IPS DF 4.7 (cell line): Measurements from ENCODE around the gene SASH1.

Experiments used
- DNase-seq: peaks from one replicate; pipeline ENCODE4 v3.0.0-alpha.2; 2013; ENCODE audit warnings: low spot score; ENCODE audit errors: extremely low read depth

SASH1 gene

DNA sequence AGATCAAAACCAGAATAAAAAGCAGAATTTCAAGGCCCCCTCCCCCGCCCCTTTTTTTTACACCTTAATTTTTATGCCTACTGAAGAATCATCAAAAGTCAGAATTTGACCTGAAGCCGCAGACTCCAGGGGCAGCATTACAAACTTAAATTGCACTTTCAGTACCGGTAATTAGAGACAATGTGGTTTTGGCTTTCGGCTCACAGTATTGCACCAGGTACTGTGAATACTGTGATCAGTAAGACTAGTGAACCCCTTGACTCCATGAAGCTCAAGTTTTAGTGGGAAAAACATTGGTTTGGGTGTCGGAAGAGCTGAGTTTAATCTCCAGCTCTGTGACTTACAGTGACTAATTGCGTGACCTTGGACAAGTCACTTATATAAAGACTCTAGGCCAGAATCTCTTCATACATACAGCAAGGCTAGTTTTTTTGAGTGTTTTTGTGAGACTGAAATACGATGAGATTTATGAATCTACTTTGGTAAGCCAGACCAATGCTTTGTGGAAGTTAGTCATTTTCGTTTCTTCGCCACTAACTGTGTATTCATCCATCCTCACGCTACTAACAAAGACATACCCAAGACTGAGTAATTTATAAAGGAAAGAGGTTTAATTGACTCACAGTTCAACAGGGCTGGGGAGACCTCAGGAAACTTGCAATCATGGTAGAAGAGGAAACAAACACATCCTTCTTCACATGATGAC, 114.7 kb downstream of the SASH1 start:
- no peak for DNase-seq

DNA sequence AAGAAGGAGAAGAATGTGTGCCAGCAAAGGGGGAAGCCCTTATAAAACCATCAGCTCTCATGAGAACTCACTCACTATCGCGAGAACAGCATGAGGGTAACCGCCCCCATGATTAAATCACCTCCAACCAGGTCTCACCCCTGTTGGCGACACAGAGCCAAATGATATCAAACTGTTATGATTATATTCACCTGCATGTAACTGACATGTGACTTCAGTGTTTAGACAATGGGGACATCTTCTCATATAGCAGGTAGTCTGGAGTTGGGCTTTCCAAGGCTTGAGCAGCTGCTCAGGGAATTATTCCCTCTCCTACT, 115.2 kb downstream of the SASH1 start:
- DNase-seq: no peak

DNA sequence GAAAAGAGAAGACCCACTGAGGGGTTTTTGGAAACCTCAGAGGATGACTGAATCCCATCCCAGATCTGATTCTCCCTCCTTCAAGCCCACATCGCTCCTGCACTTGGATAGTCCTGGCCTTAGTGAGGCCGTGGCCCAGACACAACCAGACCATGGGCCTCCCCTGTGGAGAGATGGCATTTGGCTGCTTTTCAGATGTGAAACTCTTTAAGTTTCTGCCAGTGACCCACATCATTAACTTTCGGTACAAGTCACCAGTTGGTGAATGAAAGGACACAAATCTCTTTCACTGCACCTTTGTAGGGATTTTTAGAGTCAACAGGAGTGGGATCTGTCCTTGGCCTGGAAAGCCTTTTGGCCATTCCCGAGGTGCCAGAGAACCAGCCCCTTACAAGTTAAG, 116.6 kb downstream of the SASH1 start:
- no peak for DNase-seq

DNA sequence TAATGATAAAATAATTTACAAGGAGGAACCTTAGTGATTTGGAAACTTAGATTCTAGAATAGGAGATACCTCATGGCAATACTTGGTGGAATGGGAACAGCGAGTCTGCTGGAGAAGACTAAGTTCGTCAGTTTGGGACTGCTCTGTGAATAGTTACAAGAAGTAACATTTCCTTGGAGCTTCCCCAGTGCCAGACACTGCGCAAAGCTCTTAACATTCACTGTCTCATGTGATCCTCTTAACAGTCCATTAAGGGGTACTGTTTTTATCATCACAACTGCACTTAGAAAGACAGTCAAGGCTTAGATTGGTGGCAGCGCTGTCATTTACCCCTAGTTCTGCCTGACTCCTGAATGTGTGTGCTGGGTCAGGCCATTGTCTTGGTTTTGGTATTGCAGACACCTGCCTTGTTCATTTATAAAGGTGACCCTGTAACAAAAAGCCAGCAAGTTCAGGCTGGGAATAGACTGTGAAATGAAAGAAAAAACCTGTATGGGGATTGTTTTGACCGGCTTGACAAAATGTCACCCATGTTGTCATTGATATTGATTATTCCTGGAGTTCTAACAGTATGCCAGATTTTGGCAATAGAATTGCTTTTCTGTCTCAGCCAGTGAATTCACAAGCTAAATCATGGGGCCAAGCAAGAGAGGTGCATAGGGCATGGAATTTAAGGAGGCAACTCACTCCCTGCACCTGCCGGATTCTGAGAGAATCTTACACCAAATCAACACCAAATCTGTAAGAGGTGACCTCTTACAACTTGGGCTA, 118.4 kb downstream of the SASH1 start:
- DNase-seq: no peak

DNA sequence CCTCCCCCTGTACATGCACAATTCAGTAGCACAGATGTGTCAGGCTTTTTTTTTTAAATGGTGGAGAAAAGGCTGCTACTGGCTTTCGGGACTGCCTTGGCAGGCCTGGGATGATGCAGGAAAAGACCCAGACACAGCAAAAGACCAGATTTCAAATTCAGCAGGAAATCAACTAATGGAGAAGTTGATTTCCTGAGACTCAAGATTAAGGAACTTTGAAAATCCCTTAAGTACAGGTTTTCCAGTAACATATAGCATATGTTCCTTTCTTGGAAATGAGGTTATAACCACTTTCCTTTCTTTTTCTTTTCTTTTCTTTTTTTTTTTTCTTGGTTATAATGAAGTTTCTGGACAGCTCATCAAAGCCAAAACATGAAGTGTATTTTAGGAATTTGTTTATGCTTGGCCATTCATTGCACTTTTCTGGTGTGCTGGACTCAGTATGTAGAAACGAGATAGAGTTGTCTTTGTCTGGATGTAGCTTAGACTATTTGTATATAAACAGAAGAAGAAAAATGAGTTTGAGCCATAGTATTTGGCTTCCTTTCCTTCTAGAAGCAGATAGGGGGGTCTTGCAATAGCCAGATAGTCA, 119.4 kb downstream of the SASH1 start:
- no peak for DNase-seq

DNA sequence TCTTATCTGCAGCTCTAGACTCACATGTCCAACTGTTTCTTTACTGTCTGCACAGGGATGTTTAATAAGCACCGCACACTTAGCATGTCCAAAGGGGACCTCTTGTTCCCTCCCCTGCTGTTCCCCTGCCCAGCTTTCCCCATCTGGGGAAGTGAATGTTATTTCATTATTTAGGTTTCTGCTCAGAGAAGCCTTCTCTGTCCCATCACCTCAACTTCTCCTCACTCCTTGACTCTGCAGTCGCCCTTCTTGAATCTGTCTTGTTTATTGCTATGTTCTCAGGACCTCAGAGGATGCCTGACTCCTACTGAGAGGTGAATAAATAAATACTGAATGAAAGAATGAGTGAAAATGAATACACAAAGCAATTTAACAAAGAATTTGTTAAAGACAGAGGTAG, 121.0 kb downstream of the SASH1 start:
- no peak for DNase-seq

DNA sequence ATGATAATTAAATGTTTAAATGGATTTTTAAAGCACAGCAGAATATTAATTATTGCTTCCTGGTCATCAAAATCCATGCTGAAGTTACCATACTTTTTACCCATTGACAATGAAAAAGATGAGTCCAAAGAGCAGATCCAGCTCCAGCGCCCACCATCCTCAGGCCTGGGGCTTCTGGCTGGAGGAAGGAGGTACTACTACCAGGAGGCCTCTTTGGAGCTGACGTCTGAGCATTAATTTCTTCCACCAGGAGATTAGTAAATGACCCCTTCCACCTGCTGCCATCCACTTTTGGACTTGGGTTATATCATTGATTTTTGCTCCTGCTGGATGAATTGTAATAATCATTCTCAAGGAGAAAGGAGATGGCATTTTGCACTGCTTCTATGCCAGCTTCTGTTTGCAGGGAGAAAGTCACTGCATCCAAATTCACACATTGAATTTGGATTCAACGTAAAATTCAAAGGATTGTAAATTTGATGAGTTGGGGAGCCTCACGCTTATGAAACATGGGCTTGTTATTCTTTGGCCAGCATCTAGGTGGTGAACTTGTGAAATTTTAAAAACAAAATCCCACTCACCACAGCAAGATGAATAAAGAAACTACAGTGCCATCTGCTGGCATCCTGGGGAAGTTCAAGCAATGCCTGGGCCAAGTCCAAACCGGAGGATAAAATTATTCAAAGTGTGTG, 121.8 kb downstream of the SASH1 start:
- peak; percentile 46 for DNase-seq

DNA sequence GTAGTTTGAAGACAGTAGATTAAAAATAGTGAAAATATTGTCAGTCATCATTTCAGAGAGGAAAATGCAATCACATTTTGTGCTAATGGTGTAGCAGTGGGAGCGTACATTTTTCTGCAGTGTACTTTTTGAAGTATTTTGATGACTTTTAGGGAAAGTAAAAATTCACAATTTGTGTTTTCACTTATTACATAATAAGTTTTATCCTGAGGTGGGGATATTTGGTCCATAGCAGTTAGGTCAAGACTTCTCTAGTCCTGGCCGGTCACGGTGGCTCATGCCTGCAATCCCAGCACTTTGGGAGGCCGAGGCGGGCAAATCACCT, 122.3 kb downstream of the SASH1 start:
- no peak for DNase-seq

DNA sequence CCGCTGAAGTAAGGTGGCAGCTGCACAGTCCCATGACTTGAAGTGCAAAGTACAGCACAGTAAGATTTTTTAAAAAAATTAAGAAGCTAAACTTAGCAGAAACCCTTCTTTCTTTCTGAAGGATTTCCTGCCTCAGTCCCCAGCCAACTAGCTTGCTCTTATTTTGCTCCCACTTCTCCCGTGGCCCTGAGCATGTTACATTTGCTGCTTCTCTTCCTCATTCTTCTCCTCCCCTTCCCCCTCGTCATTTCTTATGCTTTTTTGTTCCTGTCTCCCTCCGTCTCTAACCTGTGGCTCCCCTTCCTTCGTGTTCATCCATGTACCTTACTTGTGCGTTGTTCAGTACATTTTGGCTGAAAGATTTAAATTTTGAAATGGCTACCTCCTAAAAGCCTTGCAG, 123.0 kb downstream of the SASH1 start:
- no peak for DNase-seq

DNA sequence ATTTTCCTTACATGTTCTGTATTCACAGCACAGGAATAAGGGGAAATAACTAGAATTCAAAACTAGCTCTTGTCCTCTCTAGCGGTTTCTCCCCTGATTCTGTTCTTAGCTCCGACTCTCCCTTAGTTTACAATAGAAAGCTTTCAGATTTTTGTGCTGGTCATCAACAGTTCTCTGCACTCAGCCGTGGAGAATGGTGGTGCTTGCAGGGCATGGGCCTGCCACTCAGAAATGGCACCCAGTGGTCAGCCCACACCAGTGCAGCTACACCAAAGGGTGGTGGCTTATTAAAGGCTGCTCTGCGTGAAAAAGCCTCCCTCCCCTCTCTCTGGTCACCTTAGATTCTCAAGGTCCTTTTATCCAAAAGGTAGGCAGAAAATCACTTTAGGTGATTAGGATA, 123.5 kb downstream of the SASH1 start:
- no peak for DNase-seq

DNA sequence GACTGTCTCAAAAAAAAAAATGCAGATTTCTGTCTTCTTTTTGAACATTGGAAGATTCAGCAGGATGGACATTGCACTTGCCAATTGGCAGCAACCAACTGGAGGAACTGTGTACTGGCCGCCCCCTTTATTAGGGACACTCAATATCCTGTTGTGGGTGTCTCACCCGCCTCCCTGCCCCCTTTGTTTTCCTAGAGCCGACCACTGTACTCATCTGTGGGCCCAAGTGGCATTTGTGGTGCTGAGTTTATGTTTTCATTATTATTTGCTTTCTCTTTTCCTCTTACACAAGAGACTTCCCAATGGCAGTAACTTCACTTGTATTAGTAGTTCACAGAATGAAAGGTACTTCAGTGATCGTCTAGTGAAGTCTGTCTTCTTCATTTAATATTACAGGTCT, 125.3 kb downstream of the SASH1 start:
- no peak for DNase-seq

DNA sequence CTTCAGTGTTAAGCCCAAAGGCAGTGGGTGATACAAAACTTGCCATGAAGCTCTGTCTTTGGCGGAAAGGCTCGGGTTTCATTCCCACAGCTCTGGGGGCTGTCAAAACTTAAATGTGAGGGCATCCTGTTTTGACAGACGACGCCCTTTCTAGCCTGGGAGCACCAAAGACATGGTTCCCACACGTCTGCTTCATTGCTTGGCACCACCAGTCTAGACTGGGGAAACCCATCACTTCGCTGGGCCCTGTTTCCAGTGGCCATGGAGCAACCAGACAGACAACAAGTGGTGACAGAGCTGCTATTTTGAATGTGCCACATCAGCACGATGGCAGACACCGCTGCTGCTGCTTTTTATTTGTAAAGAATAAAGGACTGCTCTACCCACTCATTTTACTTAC, 127.5 kb downstream of the SASH1 start:
- no peak for DNase-seq

DNA sequence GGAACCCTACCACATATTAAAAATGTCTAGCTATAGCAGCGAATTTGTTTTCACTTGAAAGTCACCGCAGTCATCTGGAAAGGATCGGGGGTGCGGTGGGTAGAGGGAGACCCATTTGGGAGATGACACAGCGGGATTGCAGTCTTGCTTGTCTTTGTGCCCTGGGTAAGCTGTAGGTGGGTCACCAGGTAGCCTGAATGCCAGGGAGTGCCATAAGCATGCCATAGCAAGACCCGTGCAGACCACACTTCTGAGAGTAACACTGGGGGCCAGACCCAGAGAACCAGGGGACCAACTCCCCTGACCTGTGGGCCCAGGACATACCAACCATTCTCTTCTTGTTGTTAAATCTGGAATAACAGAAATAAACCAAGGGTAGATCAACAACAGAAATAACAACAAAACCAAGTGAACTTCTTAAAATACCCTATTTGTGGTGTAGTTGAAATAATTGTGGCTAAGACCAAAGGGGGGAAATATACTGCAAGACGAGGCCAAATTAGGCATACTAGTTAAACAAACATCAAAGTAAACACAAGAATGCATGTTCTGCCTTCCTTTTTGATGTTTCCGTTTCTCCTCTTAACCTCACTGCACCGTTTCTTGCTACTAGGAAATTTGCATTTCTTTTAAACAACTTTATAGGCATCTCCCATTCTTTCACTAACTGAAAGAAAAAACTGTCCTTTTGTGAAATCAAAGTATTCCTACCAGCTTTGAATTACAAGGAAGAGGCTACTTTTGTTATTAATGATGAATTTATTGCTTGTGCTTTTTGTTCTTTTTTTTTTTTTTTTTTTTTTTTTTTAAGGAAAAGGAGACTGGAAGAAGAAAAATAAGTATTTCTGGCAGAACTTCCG, 128.2 kb downstream of the SASH1 start:
- DNase-seq: no peak

DNA sequence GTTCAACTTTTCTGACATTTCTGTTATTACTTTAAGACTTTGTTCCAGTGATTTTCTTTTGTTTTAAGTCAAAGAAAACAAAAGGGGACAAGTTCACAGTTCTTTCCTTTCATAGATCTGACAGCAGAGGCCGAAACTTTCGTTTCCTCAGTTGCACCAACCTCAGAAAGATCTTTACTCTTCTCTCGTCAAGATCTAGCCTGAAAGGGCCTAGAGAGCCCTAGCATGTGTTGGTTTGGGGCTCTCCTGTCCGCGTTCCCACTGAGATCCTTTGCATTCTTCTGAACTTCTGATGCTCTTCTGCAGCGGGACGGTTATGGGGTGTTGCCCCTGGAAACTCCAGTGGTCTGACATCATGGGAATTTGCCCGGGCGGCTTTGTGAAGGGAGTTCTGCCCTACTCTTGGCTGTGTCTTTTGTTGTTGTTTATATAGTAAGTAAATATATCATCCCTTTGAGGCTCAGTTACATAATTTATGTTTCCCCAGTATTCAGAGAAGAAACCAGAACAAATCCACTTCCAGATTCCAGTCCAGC, 129.1 kb downstream of the SASH1 start:
- DNase-seq: no peak

DNA sequence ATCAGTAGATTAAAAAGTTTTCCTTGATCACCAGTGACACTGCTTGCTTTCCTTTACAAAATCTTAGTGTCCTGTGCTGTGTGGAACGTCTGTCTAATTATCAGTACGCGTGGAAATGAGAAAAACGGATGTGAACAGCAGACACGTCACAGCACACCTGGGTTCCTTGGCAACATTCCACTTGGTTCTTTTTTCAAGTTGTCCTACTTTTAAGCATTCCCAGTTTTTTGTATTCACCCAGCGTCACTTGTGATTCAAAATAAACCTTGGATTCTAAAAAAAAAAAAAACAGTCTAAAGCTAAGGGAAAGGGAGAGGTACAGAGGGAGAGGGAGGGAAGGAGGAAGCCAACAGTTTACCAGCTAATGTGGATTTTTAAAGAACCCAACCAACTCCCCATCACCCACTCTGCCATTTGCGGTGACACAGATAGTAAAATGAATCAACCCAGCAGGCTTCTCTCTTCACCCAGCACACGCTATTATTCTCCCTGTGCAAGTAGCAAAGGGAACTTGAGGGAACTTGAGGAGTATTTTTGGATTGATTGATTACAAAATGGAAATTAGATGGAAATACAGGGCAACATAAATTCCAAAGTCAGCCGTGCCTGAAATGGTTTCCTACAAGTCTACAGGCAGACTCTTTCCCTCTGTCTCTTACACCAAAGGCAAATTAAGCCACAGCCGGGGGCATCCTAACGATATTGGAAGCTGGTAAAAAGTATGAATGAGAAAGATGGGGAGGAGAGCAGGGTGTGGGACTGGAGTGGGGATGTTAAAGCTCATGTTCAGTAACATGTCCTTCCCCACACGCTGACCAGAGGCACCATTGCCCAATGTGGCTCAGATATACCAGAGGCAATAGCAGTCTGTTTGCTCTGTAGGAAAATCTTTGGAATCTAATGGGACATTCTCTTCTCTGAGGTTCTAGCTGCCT, 129.8 kb downstream of the SASH1 start:
- no peak for DNase-seq

DNA sequence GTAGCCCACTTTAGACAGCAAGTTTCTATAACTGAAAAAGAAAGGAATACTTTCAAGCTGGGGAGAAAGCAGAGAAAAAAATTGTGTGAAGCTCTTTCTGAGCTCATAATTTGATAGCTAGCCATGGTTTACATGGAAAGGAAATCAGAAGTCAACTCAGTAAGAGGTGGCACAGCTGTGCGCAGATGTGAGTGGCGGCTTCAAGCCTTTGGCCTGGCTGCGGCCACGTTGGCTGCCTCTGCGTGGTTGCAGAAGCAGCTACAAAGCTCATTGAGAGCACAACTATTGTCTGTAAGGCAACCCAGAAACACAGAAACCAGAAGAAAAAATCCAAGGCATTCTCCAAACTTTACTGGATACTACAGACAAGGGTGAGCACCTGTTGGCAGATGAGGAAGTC, 136.9 kb downstream of the SASH1 start:
- no peak for DNase-seq

DNA sequence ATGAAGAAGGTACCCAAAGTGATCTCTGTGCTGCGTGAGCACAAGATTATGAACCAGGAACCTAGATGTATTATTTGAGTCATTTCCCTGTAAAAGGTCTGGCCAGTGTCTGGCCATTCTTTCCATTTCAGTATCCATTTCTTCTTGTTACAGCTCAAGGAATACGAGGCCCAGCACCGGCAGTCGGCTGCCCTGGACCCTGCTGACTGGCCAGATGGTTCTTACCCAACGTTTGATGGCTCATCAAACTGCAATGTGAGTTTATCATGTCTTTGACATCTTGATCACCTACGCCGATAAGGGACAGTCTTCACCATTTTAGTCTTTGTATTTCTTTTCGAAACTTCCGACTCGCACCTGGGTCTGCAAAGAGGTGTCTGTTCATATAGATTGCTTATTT, 144.8 kb downstream of the SASH1 start:
- no peak for DNase-seq

DNA sequence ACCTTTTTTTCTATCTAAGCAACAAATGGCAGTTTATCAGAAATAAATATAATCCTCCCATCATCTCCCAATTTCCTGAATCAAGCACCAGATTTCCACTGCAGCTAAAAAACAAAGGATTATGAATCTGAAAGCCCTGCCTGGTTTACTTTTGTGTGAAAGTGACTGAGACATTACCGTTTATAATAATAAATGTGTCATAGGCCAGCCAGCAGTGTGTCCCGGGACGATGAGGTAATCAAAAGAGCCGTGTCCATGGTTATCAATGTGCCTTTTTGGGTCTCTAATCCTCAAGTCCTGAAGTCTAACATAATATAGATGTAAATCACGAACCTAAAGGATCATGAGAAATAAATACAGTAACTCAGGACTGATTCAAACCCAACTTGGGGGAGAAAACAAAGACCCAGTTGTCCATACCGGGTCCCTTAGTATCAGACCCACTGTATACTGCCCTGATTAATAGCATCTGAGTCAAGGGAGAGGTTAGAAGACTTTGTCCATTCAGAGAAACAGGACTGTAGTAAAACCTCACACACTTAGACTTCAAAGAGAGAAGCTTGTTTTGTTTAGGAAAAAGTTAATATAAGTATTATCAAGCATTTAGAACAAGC, 149.1 kb downstream of the SASH1 start:
- no peak for DNase-seq

DNA sequence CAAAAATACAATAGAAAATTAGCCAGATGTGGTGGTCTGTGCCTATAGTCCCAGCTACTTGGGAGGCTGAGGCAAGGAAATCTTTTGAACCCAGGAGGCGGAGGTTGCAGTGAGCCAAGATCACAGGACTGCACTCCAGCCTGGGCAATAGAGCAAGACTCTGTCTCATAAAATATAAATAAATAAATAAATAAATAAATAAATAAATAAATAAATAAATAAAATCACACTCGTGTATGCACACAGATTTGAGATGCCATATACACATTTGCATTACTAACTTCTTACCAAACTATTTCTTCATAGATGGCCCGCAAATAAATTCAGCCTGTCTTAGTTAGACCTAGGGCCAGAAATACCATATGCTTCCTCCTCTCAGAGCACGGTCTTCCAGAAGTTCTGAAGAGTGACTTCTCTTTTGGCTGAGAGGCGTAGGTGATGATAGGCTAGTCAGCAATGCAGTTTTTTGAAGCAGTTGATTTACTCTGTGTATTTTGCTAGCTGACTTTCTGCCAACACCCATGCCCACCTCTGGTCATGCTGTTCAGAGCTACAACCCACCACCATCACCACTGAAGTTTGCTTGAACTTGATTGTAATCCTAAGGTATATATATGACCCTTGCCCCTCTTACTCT, 150.1 kb downstream of the SASH1 start:
- no peak for DNase-seq
